GM23338 (cell line): Measurements from ENCODE around the gene SERPINE2.

ENCODE experiments used
- CREB1 ChIP-seq: fragments of 250-450 bp; sonication (Bioruptor Pico); IDR thresholded peaks from 2 replicates; pipeline ENCODE4 v1.5.0; 2020; ENCODE audit warnings: low read depth, mild to moderate bottlenecking, moderate library complexity
- JUNB ChIP-seq: IDR thresholded peaks from one replicate; pipeline ENCODE4 v1.6.1; 2016; ENCODE audit warnings: antibody characterized with exemption; ENCODE audit not compliant: unreplicated experiment
- POLR2AphosphoS5 ChIP-seq: IDR thresholded peaks from 2 replicates; pipeline ENCODE4 v1.6.1; 2016; ENCODE audit warnings: antibody characterized with exemption, low read depth
- TF ChIP-seq, protein P1 (sequence below), 2 experiments: fragments of 200-600 bp in 1 of 2; sonication (generic) in 1 of 2; conservative IDR thresholded peaks; 2 replicates each; pipeline versions ENCODE4 v1.5.1 to v1.6.1; 2016 to 2017; ENCODE audit warnings: antibody characterized with exemption in 2 of 2, low read depth in 2 of 2, mild to moderate bottlenecking in 2 of 2, moderate library complexity in 1 of 2
- TF ChIP-seq, protein P2 (sequence below): IDR thresholded peaks from 2 replicates; pipeline ENCODE4 v1.6.1; 2016; ENCODE audit warnings: antibody characterized with exemption

DNA sequence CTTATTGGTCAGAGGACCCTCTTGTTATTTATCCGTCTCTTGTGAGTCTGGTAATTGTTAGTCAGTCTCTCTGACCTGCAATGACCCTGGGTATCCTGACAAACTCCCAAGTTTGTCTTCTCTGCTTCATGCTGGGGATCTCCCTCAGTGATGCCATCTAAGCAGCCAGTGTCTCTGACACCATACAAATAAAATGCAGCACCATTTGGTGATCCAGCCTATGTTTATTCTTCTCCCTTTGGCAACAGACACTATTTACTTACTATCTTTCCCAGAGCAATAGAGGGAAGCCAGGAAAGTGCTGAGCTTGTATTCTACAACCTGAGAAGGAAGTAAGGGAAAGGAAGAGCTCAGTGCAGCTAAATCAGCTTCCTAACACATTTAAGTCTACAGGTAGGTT, 15.9 kb downstream of the SERPINE2 start:
- TF ChIP-seq, protein P1, sequence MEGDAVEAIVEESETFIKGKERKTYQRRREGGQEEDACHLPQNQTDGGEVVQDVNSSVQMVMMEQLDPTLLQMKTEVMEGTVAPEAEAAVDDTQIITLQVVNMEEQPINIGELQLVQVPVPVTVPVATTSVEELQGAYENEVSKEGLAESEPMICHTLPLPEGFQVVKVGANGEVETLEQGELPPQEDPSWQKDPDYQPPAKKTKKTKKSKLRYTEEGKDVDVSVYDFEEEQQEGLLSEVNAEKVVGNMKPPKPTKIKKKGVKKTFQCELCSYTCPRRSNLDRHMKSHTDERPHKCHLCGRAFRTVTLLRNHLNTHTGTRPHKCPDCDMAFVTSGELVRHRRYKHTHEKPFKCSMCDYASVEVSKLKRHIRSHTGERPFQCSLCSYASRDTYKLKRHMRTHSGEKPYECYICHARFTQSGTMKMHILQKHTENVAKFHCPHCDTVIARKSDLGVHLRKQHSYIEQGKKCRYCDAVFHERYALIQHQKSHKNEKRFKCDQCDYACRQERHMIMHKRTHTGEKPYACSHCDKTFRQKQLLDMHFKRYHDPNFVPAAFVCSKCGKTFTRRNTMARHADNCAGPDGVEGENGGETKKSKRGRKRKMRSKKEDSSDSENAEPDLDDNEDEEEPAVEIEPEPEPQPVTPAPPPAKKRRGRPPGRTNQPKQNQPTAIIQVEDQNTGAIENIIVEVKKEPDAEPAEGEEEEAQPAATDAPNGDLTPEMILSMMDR (conservative IDR thresholded peaks at IDR 0.05; ENCODE audit: low read depth in 2 of 2): no peak
- TF ChIP-seq JUNB (no peak), POLR2AphosphoS5 (no peak), CREB1 (CRISPR knock-in tag) (no peak)
- TF ChIP-seq, protein P2, sequence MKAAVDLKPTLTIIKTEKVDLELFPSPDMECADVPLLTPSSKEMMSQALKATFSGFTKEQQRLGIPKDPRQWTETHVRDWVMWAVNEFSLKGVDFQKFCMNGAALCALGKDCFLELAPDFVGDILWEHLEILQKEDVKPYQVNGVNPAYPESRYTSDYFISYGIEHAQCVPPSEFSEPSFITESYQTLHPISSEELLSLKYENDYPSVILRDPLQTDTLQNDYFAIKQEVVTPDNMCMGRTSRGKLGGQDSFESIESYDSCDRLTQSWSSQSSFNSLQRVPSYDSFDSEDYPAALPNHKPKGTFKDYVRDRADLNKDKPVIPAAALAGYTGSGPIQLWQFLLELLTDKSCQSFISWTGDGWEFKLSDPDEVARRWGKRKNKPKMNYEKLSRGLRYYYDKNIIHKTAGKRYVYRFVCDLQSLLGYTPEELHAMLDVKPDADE: no peak
